Left kidney (tissue), 2 donors: ENCODE results near the gene GRIA3. TPM values are rescaled to one million over a fixed set of nuclear protein-coding genes. Genes with fewer than 3 reads are reported as not detected.
"Not testable (repeated sequence)": the region's sequence is repeated elsewhere in the genome, so short reads cannot be mapped to it uniquely, and the experiment has no call there.

Source experiments
- DNase-seq: peaks from one replicate; pipeline ENCODE4 v3.0.0-alpha.2; 2013
- polyA plus RNA-seq: library from polyadenylated mRNA; unstranded; fragments of 120-200 nt; gene quantifications from one replicate; pipeline ENCODE4 v1.2.1, GENCODE V29; 2013; ENCODE audit not compliant: insufficient read length

Gene GRIA3
- polyA plus RNA-seq, 1 donor: 2.6 TPM

- no peak for DNase-seq
Observed at GRCh38 chrX:123357941-123358340, 173.9 kb downstream of the GRIA3 start.

DNA sequence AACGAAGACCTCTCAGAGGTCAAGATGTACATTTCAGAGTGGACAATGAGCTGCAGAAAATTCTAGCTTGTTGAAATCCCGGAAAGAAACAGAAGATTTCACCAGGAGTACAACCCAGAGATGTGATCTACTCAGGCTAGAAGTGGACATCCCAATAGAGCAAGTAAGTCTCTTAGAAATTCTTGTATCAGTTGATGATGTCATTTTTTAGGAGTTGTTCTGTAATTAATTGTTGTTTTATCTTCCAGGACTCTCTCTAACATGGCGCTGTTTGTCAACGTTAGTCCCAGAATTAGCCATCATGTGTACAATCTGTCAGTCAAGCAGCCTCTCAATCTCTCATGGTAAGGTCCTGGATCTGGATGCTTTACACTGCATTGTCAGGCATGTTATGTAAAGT lies 174.4 kb downstream of the GRIA3 start:
- no peak for DNase-seq

- no peak for DNase-seq
Observed at GRCh38 chrX:123361371-123361770, 177.3 kb downstream of the GRIA3 start.

DNA sequence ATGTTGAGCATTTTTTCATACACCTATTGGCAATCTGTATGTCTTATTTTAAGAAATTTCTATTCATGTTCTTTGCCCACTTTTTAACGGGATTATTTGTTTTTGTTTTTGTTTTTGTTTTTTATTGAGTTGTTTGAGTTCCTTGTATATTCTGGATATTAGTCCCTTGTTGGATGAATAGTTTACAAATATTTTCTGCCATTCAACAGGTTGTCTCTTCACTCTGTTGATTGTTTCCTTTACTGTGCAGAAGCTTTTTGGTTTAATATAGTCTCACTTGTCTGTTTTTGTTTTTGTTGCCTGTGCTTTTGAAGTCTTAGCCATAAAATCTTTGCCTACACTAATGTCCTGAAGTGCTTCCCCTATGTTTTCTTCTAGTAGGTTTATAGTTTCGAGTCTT lies 202.1 kb downstream of the GRIA3 start:
- not testable (repeated sequence) for DNase-seq

DNA sequence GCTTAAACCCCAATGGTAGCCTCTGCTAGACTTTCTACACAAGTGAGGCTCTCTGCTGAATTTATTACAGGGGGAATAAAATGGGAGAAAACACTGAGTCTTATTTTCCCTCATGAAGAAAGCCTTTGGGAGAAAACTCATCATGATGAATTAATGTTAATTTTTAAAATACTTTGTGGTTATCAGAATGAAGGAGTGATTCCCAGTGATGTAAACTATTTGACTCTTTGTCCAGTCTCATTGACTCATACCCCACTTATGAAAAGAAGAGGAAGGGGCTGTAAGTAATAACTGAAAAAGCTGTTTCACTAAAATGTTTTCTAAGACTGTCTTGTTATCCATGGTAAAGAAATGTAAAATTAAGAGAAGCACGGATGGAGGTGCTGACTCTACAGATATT lies 208.8 kb downstream of the GRIA3 start:
- DNase-seq: no peak

- no peak for DNase-seq
Observed at GRCh38 chrX:123399709-123400108, 215.6 kb downstream of the GRIA3 start.

GRCh38 chrX:123405231-123405630 lies 221.2 kb downstream of the GRIA3 start:
- DNase-seq: no peak

- no peak for DNase-seq
Observed at GRCh38 chrX:123408821-123409737, 225.0 kb downstream of the GRIA3 start.

GRCh38 chrX:123422875-123423274 lies 238.8 kb downstream of the GRIA3 start:
- peak; percentile 21 for DNase-seq

DNA sequence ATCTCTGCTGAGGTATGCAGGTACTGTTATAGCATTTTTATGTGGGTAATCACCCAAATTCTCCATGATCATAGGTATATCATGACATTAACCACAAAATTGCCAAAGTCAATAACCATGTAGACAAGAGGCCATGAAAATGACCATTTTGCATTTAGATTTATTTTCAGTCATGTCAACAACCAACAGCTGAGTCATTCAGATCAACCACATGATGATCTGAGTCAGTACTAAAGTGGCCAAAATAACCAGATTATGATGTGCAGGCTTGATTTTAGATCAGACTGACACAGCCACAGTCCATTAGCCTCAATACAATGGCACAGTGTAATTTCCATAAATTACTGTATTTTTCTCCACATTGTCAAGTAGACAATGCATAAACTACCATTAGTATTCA lies 240.5 kb downstream of the GRIA3 start:
- no peak for DNase-seq

- no peak for DNase-seq
Observed at GRCh38 chrX:123425471-123425870, 241.4 kb downstream of the GRIA3 start.

GRCh38 chrX:123425904-123426303 lies 241.8 kb downstream of the GRIA3 start:
- no peak for DNase-seq

DNA sequence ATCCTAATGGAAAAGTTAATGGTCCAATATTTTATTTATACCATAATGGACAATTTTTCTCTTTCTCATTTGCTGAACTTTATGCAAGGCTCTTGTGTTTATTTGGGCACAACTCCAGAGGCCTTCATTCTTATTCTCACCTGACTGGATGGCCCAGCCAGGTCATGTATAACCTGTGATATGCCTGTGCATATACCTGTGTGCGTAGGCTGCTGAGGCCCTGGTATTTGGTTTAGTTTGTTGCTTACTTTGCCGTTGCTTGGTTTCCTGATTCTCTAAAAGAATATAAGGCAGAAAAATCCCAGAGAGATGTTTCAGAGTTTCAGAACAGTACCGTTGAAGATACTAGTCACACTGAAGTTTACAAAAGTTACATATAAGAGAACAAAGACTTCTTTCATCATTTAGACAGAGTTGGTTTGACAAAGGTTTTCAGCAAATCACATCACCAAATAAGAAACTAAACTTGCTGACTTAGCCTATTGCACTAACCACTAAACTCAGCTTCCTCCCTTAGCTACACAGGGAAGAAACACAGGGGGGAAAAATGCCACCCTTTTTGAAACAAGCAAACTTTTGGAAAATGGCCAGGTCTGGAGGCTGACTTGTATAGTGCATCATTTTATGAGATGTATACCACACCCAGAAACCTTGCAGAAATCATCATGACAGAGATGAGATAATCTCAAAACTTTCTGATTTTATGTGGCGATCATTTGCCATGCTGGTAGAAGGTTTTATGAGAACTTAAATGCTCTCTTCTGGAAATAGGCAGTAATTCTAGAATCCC lies 248.5 kb downstream of the GRIA3 start:
- DNase-seq: no peak

DNA sequence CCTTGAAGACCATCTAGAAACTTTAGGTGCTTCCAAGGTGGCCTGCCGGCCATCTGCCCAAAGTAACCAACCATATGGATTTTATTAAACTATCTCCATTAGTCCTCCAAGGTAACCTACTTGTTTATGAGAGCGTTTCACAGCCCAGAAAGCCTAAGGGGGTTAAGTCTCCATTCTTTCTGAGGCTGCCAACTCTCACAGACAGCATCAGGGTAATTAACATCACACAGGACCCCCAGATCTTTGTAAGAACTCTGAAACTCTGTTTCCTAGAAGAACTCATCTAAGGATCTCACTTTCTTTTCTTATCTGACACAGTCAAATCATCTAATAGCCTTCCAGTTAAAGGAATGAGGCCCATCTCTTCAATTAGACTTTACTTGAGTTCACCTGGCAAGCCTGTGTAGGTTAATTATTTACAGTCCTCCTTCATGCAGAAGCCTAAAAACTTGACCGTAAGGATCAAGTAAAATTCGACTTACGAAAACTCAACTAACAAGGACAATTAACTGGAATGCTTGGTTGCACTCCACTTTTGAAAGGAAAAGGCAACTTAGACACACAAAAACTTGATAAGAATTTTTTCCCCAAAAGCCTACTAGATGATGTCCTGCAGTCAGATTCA lies 252.5 kb downstream of the GRIA3 start:
- no peak for DNase-seq

DNA sequence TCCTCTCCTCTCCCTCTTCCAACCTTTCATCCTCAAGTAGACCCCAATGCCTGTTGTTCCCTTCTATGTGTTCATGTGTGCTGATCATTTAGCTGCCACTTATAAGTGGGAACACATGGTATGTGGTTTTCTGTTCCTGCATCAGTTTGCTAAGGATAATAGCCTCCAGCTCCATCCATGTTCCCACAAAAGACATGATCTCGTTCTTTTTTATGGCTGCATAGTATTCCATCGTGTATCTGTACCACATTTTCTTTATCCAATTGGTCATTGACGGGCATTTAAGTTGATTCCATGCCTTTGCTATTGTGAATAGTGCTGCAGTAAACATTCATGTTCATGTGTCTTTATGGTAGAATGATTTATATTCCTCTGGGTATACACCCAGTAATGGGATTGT lies 255.8 kb downstream of the GRIA3 start:
- not testable (repeated sequence) for DNase-seq

GRCh38 chrX:123442764-123443163 lies 258.7 kb downstream of the GRIA3 start:
- no peak for DNase-seq

DNA sequence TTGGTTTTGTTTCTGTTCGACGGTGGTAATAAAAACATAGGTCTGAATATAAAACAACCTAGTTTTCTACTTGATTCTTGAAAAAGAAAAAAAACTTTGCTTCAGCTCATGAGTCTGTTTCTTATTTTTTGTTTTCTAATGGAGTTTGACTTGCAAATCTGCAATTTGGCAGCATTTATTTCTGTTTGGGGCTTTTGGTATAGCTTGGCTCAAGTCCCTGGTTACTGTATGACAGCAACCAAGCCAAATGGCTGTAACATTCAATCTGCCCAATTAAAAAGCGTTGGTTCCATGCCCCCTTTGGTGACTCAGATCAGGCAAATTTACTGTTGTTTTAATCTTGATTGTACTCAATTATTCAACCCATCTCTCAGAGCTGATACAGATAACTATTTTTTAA lies 263.4 kb downstream of the GRIA3 start:
- no peak for DNase-seq

GRCh38 chrX:123449335-123449734 lies 265.3 kb downstream of the GRIA3 start:
- DNase-seq: no peak

DNA sequence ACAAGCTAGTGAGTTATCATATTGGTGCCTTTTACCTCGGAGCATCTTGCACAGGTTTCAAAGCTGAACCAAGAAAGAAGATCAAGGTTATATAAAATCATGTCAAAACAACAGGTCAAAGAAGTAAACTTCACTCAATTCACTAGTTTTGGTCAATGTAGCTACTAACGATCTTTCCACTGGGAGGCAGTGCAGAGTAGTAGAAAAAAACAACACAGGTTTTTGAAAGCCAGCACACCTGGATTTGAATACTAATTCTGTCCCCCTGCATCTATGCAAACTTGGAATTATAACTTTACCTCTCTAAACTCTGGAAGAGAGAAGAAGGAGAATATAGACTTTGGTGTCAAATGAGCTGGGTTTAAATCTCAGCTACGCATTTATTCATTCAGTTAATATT lies 266.1 kb downstream of the GRIA3 start:
- DNase-seq: no peak

GRCh38 chrX:123454712-123455431 lies 270.8 kb downstream of the GRIA3 start:
- DNase-seq: no peak

- no peak for DNase-seq
Observed at GRCh38 chrX:123455693-123456092, 271.6 kb downstream of the GRIA3 start.

GRCh38 chrX:123464709-123465108 lies 280.6 kb downstream of the GRIA3 start:
- DNase-seq: no peak
